HCT116 (cell line): ENCODE results near the gene RCC2.

Source experiments
- CTCF ChIP-seq, 3 experiments: fragments of 200-600 bp in 1 of 3; sonication (generic) in 1 of 3; IDR thresholded peaks in 2 of 3; conservative IDR thresholded peaks in 1 of 3; 2 replicates each; pipeline ENCODE4 v1.5.1; 2012 to 2017; ENCODE audit warnings: low read depth in 2 of 3, low read length in 2 of 3, antibody characterized with exemption in 1 of 3, borderline replicate concordance in 1 of 3, control low read depth in 1 of 3, mild to moderate bottlenecking in 1 of 3, mixed read lengths in 1 of 3, mixed run types in 1 of 3, moderate library complexity in 1 of 3; ENCODE audit not compliant: insufficient read depth in 1 of 3
- EZH2 ChIP-seq: fragments of 200-600 bp; sonication (generic); IDR thresholded peaks from 2 replicates; pipeline ENCODE4 v1.6.1; 2017; ENCODE audit warnings: antibody characterized with exemption, mixed run types
- MAX ChIP-seq: IDR thresholded peaks from 2 replicates; pipeline ENCODE4 v1.6.1; 2012
- POLR2A ChIP-seq: IDR thresholded peaks from 2 replicates; pipeline ENCODE4 v1.7.0; 2011; ENCODE audit warnings: borderline replicate concordance; ENCODE audit not compliant: insufficient read depth, insufficient read length; ENCODE audit errors: extremely low read depth
- POLR2AphosphoS5 ChIP-seq: IDR thresholded peaks from 2 replicates; pipeline ENCODE4 v1.6.1; 2011; ENCODE audit warnings: mild to moderate bottlenecking, low read depth, low read length, moderate library complexity
- RAD21 ChIP-seq: IDR thresholded peaks from 2 replicates; pipeline ENCODE4 v1.6.1; 2012; ENCODE audit warnings: low read depth, mild to moderate bottlenecking
- REST ChIP-seq: IDR thresholded peaks from 2 replicates; pipeline ENCODE4 v1.6.1; 2012; ENCODE audit warnings: low read depth
- SRF ChIP-seq: IDR thresholded peaks from 2 replicates; pipeline ENCODE4 v1.6.1; 2012; ENCODE audit warnings: low read depth
- YY1 ChIP-seq: IDR thresholded peaks from 2 replicates; pipeline ENCODE4 v1.6.1; 2011; ENCODE audit warnings: low read length, low read depth, moderate library complexity, mild to moderate bottlenecking; ENCODE audit not compliant: insufficient replicate concordance; ENCODE audit errors: extremely low read depth

- no peak for TF ChIP-seq CTCF (IDR thresholded peaks at IDR 0.05 in 2 of 3, conservative IDR thresholded peaks at IDR 0.05 in 1 of 3; ENCODE audit: borderline replicate concordance in 1 of 3, insufficient read depth in 1 of 3, low read depth in 2 of 3, low read length in 2 of 3)
- no peak for TF ChIP-seq POLR2A
- no peak for TF ChIP-seq SRF
- no peak for TF ChIP-seq EZH2
- TF ChIP-seq POLR2AphosphoS5 = no peak
- no peak for TF ChIP-seq RAD21
- no peak for TF ChIP-seq YY1
- TF ChIP-seq REST = no peak
- TF ChIP-seq MAX = no peak
Observed at GRCh38 chr1:17463991-17464390, 24.5 kb upstream of the RCC2 start.
